Measurements from ENCODE around the gene SNRNP70. TPM values are rescaled to one million over a fixed set of nuclear protein-coding genes. Genes with fewer than 3 reads are reported as not detected.

SNRNP70 gene
- polyA plus RNA-seq, 1 donor (not counting 4 experiments of a cell fraction or from before 2014, with no cell fraction given): 149 TPM

GRCh38 chr19:49132974-49133609, 47.8 kb downstream of the SNRNP70 start:
- H4K20me1 ChIP-seq (ENCODE audit: control insufficient read depth, extremely low read depth, insufficient read depth, low read length): no peaks in the 10 kb centered on the region
- H3K4me3 ChIP-seq (ENCODE audit: control insufficient read depth in 2 of 3, extremely low read depth in 1 of 3, insufficient read depth in 2 of 3, low read depth in 1 of 3, low read length in 3 of 3): no peak overlapping the region
- peak overlapping the region; percentile 12 for H3K4me2 ChIP-seq (ENCODE audit: control insufficient read depth, extremely low read depth, insufficient read depth, low read depth, low read length)
- no peaks in the 10 kb centered on the region for H3K9me1 ChIP-seq (ENCODE audit: control insufficient read depth, extremely low read depth, insufficient read depth, low read length)
- H2AFZ ChIP-seq (ENCODE audit: control insufficient read depth, low read length): no peak overlapping the region
- no peaks in the 10 kb centered on the region for H3K27me3 ChIP-seq (ENCODE audit: control insufficient read depth, extremely low read depth, insufficient read depth, low read length)
- DNase-seq (ENCODE audit: low read depth, low spot score) (no peak), FAIRE-seq (no peak)
- no peak overlapping the region for H3K9ac ChIP-seq (ENCODE audit: control insufficient read depth, extremely low read depth, insufficient read depth, low read length)
- no peak for TF ChIP-seq EZH2 (IDR thresholded peaks at IDR 0.05; ENCODE audit: low read length)
- TF ChIP-seq, protein P1, sequence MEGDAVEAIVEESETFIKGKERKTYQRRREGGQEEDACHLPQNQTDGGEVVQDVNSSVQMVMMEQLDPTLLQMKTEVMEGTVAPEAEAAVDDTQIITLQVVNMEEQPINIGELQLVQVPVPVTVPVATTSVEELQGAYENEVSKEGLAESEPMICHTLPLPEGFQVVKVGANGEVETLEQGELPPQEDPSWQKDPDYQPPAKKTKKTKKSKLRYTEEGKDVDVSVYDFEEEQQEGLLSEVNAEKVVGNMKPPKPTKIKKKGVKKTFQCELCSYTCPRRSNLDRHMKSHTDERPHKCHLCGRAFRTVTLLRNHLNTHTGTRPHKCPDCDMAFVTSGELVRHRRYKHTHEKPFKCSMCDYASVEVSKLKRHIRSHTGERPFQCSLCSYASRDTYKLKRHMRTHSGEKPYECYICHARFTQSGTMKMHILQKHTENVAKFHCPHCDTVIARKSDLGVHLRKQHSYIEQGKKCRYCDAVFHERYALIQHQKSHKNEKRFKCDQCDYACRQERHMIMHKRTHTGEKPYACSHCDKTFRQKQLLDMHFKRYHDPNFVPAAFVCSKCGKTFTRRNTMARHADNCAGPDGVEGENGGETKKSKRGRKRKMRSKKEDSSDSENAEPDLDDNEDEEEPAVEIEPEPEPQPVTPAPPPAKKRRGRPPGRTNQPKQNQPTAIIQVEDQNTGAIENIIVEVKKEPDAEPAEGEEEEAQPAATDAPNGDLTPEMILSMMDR (optimal IDR thresholded peaks at IDR 0.05 in 1 of 3, IDR thresholded peaks at IDR 0.05 in 1 of 3, conservative IDR thresholded peaks at IDR 0.05 in 1 of 3; ENCODE audit: extremely low read depth in 1 of 3, insufficient read depth in 2 of 3, low read length in 3 of 3): no peak
- peaks cover 4% of the 10 kb centered on the region for H3K4me1 ChIP-seq (ENCODE audit: control insufficient read depth, extremely low read depth, insufficient read depth, low read length)
- no peaks in the 10 kb centered on the region for H3K36me3 ChIP-seq (ENCODE audit: control insufficient read depth in 2 of 2, extremely low read depth in 1 of 2, insufficient read depth in 2 of 2, low read length in 2 of 2)
- dilution Hi-C loops (cut with MboI; ENCODE audit: extremely low pct_ligation_motif_present, low sequenced_read_pairs): no loop called here
- no peak overlapping the region for H3K27ac ChIP-seq (ENCODE audit: control insufficient read depth, insufficient read depth, low read length)
- no peaks in the 10 kb centered on the region for H3K9me3 ChIP-seq (ENCODE audit: control insufficient read depth, low read depth, low read length)
- no peaks in the 10 kb centered on the region for H3K79me2 ChIP-seq (ENCODE audit: control insufficient read depth, insufficient read depth, low read length)

- no peak overlapping the region for H3K27ac ChIP-seq (ENCODE audit: control insufficient read depth, insufficient read depth, low read length)
- peaks cover 4% of the 10 kb centered on the region for H3K4me1 ChIP-seq (ENCODE audit: control insufficient read depth, extremely low read depth, insufficient read depth, low read length)
Measured at GRCh38 chr19:49133621-49134454, 48.6 kb downstream of the SNRNP70 start.

More at GRCh38 chr19:49133621-49134454, 48.6 kb downstream of the SNRNP70 start:
- H3K36me3 ChIP-seq (ENCODE audit: control insufficient read depth in 2 of 2, extremely low read depth in 1 of 2, insufficient read depth in 2 of 2, low read length in 2 of 2): no peaks in the 10 kb centered on the region
- dilution Hi-C loops (cut with MboI; ENCODE audit: extremely low pct_ligation_motif_present, low sequenced_read_pairs): no loop called here
- H3K79me2 ChIP-seq (ENCODE audit: control insufficient read depth, insufficient read depth, low read length): no peaks in the 10 kb centered on the region
- no peaks in the 10 kb centered on the region for H3K9me3 ChIP-seq (ENCODE audit: control insufficient read depth, low read depth, low read length)
- DNase-seq (ENCODE audit: low read depth, low spot score) (no peak), FAIRE-seq (no peak)
- H3K9me1 ChIP-seq (ENCODE audit: control insufficient read depth, extremely low read depth, insufficient read depth, low read length): no peaks in the 10 kb centered on the region
- no peak overlapping the region for H3K4me3 ChIP-seq (ENCODE audit: control insufficient read depth in 2 of 3, extremely low read depth in 1 of 3, insufficient read depth in 2 of 3, low read depth in 1 of 3, low read length in 3 of 3)
- TF ChIP-seq, protein P1 (optimal IDR thresholded peaks at IDR 0.05 in 1 of 3, IDR thresholded peaks at IDR 0.05 in 1 of 3, conservative IDR thresholded peaks at IDR 0.05 in 1 of 3; ENCODE audit: extremely low read depth in 1 of 3, insufficient read depth in 2 of 3, low read length in 3 of 3): no peak
- no peak for TF ChIP-seq EZH2 (IDR thresholded peaks at IDR 0.05; ENCODE audit: low read length)
- no peak overlapping the region for H3K9ac ChIP-seq (ENCODE audit: control insufficient read depth, extremely low read depth, insufficient read depth, low read length)
- peak overlapping the region; percentile 12 for H3K4me2 ChIP-seq (ENCODE audit: control insufficient read depth, extremely low read depth, insufficient read depth, low read depth, low read length)
- no peaks in the 10 kb centered on the region for H4K20me1 ChIP-seq (ENCODE audit: control insufficient read depth, extremely low read depth, insufficient read depth, low read length)
- no peaks in the 10 kb centered on the region for H3K27me3 ChIP-seq (ENCODE audit: control insufficient read depth, extremely low read depth, insufficient read depth, low read length)
- no peak overlapping the region for H2AFZ ChIP-seq (ENCODE audit: control insufficient read depth, low read length)

All from keratinocyte (primary cell).